CD4-positive, alpha-beta T cell treated with Interleukin-17A for 4 hours (primary cell): Measurements from ENCODE around the gene FRY.
A peak's percentile ranks its signal among the peaks of the same experiment; 100 is the strongest.

Experiments used
- DNase-seq: peaks from one replicate; pipeline ENCODE4 v3.0.0-alpha.2; 2020; ENCODE audit warnings: mixed read lengths

FRY gene

DNA sequence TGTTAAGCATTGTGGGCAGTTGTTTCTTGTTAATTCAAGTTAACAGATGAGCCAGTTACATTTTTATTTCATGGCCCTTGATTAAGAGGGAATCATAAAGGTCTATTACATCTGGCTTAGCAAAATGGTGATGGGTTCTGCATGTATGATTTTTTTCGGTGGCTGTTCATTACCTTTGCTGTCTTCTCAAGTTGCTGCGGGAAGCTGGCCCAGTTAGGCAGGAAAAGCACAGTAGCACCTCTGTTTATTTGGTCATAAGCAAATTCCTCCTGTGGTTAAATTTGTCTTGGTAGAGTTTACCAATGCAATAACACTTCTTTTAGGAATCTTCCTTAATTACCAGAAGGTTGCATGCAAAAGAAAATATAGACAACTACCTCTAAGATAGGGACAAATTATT lies 104.5 kb downstream of the FRY start:
- no peak for DNase-seq

DNA sequence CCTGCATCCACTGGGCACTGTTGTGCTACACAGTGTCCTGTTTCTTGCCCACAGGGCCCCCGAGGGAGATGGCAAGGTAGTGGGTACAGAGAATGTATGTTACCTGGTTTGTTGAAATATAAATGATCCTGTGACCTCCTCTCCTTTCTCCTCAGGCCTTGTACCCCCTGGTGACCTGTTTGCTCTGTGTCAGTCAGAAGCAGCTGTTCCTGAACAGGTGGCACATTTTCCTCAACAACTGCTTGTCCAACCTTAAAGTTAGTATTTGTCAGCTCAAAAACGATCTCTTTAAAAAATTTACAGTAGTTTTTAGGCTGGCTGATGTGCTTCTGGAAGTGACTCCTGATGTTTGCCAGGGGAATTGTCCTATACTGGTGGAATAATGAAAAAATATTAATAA lies 105.1 kb downstream of the FRY start:
- no peak for DNase-seq

DNA sequence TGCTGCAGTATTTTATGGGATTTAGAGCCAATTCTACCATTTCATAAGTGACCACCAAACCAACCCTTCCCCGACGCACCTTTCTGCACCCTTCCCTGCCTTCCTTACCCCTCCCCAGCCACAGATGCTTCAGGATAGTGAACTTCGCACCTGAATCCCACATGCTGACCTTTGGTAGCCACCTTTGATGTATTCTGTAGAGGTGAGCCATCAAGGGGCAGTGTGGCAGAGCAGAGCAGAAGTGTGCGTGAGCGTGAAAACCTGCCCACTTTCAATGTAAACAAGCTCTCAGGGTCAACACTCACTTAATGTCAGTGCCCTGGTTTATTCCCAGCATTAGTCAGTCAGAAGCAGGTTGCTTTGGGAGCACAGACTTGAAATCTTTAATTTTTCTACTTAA lies 107.7 kb downstream of the FRY start:
- no peak for DNase-seq

DNA sequence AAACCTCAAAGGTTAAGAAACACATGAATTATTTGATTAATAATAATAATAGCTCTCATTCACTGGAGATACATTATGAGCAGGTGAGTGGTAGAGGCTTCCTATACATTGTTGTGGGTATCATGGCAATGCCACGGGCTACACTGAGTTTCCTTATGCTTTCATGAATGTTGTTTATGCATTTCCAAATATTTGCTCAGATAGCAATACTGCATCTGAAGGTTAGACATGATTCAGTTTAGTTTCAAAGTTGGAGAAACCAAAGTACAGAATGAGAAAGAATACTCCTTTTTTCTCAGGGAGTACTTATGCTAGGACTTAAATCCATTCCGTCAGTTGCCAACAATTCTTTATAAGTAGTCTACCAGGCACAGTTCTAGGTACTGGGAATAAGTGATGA lies 108.5 kb downstream of the FRY start:
- no peak for DNase-seq

DNA sequence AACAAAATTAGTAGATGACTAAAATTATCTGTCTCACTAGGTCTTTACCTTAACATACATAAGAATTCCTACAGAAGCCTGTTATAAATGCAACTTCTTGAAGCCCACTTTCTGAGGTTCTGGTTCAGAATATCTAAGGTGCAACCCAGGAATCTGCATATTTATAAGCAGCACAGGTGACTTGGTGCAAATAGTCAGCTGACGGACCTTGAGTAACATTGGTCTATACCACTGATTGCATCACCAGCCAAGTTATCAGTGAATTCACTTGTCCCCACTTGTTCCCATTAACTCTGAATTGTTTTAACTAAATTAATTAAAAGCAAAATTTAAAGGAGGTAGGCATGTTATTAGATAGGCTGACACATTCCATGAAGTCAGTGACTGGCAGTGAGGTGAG lies 109.9 kb downstream of the FRY start:
- DNase-seq = no peak

DNA sequence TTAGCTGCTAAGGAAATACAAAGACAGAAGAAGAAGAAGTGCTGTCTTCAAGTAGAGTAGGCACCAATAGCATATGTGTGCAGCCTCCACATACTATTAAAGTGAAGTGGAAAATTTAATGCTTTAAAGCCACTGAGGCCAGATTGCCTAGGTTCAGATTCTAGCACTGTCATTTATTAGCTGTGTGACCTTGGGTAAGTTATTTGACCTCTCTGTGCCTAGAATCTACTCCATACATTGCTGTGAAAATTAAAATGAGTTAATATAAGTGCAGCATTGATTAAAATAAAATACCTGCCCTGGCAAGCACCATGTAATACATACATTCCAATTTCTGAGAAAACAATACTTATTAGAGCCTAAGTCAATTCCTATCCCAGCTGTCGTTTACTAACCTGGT lies 110.5 kb downstream of the FRY start:
- DNase-seq = no peak

DNA sequence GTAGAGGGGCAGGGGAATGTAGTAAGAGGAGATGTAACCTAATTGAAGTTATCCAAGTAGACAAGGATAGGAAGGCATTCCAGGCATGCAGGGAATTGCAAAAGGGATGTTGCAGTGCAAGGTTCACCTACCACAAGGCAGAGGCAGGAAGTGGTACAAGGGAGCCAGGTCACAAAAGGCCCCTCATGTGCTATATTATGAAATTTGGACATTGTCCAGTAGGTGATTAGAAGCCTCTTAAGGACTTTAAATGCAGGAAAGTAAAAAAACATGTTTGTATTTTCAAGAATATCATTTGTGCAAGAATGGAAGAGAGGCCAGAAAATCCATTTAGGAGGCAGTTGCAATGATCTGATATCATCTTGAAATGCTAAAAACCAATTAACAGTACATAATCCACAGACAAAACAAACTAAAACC lies 111.4 kb downstream of the FRY start:
- no peak for DNase-seq

DNA sequence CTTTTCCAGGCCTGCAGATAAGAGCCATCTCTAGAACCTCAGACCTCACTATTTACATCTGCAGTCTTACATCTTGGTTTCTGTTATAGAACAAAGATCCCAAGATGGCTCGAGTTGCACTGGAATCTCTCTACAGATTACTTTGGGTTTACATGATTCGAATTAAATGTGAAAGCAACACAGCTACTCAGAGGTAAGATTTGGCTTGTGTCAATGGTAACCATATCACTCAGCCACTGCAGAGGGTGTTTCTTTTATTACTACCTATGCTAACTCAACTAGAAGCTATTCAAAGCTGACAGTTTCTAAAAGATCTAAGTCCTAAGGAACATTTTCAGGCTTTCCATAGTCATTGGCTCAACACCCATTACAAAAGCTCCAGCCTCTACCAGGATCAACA lies 115.6 kb downstream of the FRY start:
- DNase-seq = no peak

DNA sequence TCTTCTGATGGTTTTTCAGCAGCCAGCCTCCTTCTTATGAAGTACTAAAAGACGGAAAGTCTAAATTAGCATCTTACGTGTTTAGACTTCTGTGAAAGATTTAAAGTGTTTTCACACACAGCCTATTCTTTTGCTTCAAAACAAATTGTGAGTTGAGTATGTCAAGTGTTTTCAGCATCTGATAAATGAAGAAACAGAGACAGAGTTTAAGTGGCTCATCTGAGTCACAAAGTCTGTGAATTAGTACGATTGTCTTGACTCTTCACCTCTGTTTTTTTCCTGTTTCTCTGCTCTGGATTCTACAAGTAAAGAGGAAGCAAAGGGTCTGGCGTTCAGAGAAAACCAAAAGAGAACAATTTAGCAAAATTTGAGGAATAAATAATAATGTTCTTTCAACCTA lies 116.4 kb downstream of the FRY start:
- DNase-seq = no peak

DNA sequence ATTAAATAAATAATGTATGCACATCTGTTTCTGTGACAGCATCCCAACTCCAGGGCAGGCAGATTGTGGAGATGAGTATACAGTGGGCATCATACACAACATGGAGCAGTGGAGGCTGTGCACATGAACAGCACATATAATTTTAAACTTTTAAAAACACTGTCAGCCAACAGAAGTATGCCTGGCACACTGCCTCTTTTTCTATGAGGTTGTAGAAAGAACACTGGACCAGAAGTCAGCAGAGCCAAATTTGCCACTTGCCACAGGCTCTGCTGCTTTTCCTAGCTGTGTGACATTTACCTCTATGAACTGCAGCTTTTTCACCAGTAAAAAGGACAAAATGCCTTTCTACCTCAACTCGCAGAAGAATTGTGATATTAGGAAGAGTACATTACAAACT lies 118.7 kb downstream of the FRY start:
- no peak for DNase-seq

DNA sequence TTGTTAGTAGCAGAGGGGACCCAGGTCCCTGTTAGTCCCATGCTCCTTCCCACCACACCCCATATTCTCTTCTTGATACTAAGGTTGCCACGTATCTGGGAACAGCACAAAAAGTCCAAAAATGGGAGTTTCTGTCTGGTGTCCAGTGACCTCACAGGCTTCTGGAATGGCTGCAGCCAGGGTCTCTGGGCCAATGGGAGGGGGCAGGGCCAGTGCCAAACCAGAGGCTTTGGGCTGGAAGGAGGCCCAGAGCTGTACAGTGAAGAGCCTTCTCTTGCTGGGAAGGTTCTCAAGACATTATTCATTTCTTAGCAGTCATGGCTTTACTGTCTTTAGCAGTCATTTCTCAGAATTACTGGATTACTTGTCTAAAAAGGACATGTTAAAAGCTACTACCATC lies 119.2 kb downstream of the FRY start:
- no peak for DNase-seq

DNA sequence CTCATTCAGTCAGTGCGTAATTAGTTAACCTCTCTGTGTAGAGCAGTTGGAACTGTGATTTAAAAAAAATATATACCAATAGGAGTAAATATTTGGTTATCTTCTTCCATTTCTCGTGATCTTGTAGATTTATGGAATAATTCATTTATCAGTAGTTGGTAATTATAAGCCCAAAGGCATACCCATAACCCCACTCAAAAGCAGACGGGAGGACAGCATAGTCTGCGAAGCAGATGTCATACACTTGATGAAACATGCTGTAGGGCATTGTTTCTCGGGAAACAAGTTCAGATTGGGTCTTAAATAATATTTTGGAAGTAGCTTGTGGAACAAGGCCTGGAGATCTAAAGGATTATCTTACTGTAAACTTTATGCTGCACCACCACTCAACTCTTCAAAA lies 119.7 kb downstream of the FRY start:
- no peak for DNase-seq

DNA sequence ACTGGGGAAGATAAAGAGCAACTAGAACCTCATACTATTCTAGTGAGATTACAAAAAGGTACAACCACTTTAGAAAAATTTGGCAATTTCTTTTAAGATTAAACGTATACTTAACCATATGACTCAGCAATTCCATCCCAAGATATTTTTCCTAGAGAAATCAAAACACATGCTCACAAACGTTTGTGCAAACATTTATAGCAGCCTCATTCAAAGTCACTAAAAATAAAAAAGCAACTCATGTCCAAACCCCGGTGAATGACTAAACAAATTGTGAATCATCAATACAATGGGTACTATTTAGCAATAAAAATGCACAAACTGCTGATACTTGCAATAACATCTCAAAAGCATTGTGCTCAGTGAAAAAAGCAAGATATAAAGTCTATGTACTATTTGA lies 121.5 kb downstream of the FRY start:
- DNase-seq = no peak

DNA sequence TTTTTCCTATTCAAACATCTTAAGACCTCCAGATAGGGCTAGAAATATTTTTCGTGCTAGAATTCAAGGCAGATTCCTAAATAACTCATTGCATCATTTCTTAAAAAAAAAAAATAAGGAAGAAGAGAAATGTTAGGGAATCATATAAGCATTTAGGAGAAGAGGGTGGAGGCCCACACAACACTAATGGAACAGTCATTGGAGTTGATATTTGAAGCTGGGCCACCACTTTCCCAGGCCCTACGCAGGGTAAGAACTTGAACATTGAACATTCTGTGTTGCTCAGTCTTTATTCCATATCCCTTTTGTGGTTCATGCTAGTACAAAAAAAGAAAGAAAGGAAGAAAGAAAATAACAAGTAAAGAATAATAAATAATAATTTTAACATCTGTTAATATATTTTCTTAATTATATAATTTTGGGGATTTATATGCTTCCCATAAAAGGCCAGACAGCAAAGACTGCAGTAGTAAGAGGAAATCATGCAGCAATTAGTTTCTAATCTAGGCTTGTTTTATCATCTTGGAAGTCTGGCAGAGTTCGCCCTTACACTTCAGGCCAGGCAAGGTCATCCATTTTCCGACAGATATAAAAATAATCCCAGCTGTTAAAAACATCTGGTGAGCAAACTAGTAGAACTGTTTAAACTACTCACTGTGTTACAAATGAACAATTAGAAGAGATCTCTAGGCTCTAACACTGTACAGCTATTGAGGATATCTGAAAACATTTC lies 127.7 kb downstream of the FRY start:
- no peak for DNase-seq

DNA sequence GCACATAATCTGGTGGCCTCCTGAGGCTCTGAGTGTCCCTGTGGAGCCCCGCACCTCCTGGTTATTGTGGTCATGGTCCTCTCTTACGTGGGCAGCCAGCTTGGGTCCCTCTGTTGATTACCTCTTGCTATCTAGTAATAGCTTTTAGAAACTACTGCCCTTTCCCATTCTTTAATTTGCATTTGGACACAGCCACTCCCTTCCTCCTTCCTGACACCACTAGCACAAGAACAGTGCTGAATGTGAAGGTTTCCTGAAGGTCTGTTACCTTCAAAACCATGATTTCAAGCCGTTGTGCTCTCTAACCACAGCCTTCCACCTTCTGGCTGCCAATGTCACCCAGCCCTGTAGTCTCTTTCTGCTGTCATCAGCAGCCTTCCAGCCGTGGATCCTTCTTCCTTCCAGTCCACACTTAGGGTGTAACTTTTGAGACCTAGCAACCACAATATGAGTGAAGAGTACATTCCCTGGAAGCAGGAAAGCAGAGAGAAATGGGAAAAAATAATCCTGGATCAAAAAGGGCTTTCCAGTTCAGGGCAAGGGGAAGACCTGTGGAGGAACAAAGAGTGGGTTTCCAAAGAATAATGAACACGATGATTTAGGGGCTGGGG lies 130.9 kb downstream of the FRY start:
- no peak for DNase-seq

DNA sequence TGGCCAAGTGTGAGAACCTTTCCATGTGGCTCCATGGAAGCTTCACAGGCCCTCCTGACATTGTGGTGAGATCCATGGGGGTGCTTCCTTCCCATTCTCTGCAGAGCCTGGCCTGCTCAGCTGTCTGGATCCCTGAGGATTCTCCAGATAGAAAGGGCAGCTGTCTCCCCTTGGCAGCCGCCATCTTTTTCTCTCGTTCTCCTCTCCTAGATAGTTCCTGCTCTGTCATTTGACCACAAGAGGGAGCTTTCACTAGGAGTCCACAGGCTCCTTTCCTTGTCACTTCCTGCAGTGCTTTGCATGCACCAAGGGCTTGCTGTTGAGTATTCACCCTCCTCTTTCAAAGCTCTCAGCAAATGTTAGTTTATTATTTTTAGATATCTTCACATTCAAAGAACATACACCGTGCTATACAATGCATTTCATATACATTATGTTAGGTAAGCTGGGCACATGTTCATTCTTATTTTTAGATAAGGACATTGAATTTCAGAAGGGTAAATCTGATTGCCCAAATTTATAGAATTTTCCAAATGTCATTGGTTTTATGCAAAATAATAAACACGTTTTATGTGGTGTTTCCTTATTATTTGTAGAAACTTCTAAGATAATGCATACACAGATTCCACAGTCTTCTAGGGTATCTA lies 133.2 kb downstream of the FRY start:
- peak; percentile 14 for DNase-seq

DNA sequence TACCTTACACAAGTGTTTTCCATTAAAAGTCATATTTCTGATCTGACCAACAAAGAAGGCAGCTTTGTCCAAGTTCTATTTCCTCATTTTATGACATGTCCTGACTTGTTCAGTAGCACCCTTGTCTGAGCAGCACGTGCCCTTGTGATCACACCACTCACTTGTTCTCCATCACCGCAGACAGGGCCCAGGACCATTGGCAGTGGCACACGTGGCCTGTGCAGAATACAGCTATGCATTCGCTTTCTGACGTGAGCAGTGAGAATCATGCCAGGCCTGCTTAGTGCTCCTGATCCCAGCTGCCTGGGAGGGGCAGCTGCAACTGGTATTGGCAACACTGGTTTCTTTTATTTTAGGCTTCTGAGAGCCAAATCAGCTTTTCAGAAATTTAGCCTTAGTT lies 134.2 kb downstream of the FRY start:
- no peak for DNase-seq

DNA sequence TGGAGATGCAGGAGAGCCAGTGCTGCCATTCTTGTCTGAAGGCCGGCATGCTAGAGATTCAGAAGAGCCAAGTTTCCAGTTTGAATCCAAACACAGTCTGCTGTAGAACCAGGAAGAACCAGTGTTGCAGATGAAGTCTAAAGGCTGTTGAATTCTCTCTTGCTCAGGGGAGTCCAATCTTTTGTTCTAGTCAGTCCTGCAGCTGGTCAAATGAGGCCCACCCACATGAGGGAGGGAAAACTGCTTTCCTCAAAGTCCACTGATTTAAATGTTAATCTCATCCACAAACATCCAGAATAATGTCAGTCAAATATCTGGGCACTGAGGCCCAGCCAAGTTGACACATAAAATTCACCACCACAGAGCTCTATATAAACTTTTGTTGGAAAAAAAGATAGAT lies 136.6 kb downstream of the FRY start:
- no peak for DNase-seq

DNA sequence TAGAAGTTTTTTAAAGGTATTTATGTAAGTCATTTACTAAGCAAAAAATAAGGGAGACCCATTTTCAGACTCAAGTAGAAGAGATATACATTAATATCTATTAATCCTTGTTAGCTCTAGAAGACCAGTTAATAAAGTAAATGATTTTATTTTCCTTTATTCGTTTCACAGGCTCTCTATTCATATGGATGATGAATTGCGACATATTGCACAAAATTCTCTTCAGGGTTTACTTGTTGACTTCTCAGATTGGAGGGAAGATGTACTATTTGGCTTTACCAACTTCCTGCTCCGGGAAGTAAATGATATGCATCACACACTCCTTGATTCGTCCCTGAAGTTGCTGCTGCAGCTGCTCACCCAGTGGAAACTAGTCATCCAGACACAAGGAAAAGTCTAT lies 139.3 kb downstream of the FRY start:
- no peak for DNase-seq

DNA sequence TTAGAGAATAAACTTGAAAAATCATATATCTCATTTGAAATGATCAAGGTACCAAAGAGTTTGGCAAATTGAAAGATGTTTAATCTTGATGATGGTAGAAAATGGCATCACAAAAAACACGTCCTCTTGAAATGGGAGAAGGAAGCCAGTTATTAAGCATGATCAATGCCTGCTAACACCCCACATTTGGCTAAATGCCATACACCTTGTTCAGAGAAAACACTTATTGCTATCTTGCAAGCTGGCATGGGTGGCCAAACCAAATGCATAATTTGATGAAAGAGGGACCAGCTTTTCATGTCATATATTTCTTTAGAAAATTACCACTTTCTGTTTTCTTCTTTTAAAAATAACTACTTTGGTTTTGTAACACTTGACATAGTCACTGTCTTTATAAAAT lies 142.3 kb downstream of the FRY start:
- DNase-seq = no peak

DNA sequence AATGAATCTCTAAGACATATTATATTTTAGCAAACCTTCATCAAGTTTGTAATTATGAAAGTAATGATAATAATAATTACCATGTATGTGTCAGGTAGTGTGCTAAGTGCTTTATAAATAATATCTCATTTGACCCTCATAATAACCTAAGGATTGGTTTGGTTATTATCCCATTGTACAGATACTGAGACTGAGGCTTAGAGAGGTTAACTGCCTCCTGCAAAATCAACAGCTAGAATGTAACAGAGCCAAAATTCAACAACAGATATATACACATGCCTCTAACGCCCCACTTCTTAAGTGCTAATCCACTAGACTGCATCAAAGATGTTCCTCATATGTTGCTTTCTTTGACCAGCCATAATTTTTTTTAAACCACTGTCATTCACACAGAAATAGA lies 142.8 kb downstream of the FRY start:
- DNase-seq = no peak

DNA sequence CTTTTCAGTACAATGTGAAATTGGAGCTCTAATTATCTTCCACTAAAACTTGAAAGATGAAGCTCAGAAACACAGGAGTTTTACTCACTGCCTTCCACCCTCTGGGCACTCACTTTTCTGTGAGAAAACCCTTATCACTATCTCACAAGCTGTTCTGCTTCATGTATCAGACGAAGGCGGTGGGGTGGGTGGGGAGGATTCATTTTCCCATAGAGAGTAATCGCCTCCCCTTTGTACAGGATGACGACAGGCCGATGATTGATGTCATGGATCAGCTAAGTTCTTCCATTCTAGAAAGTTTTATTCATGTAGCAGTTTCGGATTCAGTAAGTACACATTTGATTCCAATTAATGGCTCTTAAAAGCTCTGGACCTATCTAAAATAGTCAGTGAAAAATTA lies 143.7 kb downstream of the FRY start:
- no peak for DNase-seq

DNA sequence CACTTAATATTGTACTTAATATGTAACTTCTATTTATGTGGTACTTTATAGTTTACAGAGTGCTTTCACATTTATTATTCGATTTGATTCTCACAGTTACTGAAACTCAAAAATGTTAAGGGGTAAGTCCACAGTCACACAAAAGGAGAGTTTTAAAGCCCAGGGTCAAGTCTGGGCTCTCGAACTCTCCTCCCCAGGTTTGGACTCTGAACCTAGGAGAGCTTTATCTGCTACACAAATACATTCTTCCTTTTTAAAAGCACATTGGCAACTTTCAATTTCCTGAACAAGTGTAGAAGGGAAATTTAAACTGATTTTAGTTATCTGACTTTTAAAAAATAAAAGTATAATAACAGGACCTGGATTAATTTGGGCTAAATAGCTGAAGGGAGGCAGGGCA lies 144.4 kb downstream of the FRY start:
- no peak for DNase-seq

DNA sequence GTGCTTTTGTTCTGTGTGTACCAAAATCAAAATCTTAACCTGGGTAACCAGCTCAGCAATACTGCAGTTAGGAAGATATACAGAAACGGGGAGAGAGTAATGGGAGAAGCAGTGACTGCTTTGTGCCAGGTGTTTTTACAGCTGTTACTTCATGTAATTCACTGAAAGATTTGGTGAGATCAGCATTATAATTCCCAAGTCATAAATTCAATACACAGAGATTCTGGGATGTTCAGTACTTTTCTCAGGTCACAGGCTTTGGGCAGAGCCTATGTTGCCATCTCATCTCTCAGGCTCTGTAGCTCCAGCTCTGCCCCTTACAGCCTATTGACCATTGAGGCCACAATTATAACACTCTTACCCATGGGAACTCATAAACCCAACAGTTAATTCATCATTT lies 145.1 kb downstream of the FRY start:
- DNase-seq = no peak

DNA sequence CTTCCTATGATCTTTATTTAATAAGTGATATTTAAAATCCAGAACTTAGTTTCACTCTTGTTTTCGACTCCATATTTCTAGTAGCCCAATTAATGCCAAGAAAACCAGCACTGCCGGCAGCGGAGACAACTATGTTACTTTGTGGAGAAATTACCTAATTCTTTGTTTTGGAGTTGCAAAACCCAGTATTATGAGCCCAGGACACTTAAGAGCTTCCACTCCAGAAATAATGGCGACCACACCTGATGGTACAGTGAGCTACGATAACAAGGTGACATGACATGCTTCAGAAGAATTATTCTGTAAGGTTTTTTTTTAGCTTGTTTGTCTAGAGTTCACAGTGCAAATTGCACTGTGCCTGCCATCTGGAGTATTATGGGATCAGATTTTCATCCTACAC lies 147.2 kb downstream of the FRY start:
- no peak for DNase-seq
